HG02678 (cell line): ENCODE results near the gene PTPRN2.
"Not testable (repeated sequence)": the region's sequence is repeated elsewhere in the genome, so short reads cannot be mapped to it uniquely, and the experiment has no call there.

Source experiments
- ATAC-seq: cut with Tn5 transposase; IDR thresholded peaks from one replicate; pipeline ENCODE4 v1.9.1; 2021; ENCODE audit warnings: mild to moderate bottlenecking, moderate library complexity; ENCODE audit not compliant: unreplicated experiment

PTPRN2 gene

DNA sequence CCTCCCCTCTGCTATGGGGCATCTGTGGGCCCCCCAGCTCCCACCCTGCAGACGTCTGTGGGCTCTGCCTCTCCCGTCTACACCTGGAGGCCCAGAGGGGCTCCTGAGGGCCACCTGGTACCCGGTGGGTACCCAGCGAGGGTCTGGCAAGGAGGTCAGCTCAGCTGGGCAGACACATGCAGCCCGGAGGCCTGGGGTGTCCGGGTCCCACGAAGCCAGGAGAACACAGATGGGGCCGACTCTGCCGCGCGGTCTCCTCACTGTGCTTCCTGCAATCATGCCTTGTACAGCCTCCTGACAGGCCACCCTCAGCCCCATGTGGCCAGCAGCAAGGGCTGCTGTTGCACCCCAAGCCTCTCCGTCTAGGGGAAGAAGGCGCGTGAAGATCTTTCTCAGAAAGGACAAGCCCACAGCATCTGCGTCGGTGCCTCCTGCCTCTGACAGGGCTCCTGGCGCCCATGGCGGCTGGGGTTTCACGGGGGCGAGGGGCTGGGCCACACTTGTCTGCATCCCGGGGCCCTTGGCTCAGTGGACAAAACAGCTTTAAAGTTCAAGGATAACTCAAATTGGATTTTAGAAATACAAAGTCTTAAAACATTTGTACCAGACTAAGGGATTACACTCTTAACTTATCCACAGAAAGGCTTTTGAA is 859.5 kb downstream of the PTPRN2 start:
- no peak for ATAC-seq

DNA sequence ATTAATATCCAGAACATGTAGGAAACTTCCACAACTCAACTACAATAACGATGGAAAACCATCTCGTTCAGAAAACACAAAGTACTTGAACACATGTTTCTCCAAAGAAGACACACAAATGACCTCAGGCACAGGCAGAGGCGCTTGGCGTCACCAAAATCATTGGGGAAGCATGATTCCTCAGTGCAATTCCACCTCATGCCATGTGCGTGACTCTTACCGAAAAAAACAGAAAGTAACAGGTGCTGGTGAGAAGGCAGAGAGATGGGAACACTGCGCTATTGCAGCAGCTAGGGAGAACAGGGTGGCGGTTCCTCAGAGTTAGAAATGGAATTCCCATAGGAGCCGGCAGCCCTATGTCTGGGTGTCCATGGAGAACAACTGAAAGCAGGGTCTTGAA is 860.9 kb downstream of the PTPRN2 start:
- no peak for ATAC-seq

DNA sequence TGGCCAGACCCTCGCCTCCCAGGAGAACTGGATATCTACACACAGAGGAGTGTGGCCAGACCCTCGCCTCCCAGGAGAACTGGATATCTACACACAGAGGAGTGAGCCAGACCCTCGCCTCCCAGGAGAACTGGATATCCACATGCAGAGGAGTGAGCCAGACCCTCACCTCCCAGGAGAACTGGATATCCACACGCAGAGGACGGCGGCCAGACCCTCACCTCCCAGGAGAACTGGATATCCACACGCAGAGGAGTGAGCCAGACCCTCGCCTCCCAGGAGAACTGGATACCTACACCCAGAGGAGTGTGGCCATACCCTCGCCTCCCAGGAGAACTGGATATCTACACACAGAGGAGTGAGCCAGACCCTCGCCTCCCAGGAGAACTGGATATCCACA is 862.3 kb downstream of the PTPRN2 start:
- not testable (repeated sequence) for ATAC-seq

DNA sequence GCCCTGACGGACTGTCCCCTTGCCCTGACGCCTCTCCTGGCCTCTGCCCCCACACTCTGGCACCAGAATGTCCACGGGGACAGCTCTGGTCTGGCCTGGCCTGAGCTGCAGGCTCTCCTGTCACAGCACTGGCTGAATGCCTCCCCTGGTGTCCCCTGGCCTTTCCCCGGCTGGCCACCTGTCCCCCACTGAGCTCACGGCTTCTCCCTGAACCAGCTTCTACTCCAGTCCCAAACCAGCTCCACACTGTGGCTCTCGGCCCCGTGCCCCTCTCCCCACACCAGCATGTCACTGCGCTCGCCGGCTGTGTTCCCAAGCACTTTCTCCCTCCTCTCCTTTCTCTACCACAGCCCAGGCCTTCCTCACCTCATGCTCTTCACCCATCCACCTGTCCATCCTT is 864.4 kb downstream of the PTPRN2 start:
- no peak for ATAC-seq

DNA sequence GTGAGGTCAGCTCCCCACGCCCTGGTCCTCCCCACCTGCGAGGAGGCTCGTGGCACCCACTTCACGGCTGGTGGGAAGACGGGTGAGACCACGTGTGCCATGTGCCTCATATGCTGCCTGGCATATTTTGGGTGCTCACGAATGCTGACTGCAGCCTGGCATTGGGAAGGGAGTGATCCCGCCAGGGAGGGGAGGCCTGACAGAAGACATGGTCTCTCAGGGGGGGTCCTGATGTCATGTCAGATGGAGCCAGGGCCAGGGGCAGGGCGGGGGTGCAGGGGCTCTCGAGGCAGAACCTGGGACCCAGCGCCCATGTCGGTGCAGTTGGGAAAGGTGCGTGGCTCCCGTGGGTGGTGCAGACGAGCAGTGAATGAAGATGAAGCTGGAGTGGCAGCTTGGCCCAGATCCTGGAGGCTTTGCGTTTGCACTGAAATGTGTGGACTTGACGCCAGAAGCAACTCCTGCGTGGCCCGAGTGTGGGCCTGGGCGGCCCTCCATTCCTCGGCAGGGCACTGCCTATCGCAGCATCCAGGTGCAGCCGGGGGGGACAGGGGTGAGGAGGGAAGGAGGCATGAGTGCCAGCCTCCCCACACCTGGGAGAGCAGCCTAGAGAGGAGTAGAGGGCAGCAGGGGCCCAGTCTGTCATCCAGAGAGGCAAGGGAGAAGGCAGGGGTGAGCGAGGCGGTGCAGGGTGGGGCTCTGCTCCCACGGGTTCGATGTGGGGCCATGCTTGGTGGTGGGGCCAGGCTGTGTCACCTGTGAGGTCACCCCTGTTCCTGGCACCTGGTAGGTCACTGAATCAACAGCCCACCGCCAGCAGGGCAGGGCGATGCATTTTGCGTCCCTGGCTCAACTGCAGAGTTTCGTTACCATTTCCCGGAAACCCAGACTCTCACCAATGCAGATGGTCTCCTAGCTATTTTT is 865.2 kb downstream of the PTPRN2 start:
- no peak for ATAC-seq

DNA sequence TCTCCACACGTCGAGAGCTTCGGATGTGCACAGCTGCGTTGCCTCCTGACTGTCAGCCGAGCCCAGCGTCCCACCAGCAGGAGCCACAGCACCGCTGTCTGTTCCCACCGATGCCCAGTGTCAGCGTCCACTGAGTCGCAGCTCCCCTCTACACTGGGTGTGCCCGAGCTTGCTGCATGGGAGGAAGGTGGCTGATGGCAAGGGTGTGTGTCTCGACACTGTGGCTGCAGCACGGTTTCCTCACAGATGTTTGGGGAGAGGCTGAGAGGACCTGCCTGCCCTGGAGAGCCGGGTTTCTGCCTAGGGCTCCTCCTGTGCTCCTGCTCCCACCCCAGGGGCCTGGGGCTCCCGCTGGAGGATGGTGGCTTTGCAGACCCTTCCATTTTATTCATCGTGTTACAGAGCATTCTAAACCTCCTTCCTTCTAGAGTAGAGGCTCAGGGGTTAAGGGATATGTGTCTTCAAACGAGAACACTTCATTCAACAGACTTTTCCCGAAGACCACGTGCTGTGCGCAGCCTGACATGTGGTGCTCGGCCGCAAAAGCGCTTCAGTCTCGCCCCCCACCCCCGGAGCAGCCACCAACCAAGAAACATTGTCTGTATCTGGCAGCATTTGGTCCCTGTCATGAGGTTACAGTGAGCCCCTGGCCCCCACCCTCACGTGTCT is 866.0 kb downstream of the PTPRN2 start:
- no peak for ATAC-seq

DNA sequence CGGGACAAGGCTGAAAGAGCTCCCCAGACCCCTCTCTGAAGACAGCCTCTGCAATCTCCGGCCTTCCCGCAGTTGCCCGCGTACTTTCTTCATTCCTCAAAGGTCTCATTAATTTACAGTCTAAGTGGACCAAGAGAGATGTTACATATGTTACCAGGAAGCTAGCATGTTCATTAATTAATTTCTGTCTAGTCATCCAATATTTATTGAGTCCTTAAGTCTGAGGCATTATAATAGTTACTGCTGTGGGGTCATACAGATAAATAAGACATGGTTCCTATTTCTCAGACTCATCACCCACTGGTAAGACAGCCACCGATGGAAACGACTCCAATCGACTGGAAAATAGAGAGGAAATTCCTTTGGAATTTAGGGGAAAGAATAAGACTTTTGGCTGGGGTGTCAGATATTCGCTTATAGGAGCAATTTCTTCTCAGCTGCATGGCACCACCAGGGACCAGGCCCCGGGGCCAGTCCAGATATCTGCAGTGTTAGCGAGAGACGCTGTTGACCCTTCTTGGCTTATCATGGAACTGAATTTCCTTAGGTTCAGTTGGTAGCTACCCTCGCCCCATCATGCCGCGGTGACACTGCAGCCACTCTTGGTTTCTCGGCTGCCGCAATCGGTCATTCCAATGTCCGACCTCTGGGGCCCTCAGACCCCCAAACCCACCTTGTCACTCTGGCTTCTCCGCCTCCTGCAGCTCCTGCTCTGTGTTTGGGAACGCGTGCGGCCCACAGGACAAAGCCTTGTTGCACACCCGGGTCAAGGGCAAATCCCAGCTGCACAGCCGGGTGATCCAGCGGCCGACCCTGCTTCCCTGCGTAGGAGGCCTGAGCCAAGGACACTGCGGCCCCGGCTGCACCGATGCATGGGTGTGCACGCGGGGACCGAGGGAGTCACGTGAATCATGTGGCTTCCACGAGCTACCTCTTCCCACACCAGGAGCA is 867.6 kb downstream of the PTPRN2 start:
- no peak for ATAC-seq

DNA sequence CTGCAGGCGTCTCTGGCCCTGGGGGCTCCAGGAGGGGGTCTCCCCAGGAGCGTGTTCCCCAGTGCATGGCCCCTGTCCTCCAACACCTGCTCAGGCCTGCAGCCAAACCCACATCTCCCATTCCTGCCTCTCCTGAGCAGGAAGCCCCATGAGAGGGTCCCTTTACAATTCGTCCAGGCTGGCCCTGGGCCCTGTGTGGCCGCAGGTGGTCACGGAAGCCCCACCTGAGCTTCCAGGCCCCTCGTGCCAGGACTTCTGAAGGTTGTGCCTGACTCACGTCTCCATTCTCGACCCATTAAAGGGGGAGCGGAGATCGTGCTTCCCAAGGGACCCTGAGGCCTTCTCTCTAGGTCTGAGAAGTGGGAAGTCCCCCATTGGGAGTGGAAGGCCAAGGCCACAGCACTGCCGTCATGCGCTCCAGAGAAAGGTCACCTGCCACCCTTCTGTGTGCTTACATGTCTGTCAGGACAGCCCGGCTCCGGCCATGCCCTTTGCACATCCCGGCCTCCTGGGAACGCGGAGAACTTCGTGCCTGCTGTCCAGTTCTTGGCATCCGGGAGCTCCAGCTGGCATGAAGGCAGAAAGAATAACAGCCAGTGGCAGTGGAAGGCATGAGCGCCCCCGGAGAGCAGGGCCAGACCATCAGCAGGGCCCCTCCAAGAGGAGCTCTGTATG is 868.5 kb downstream of the PTPRN2 start:
- ATAC-seq = no peak

DNA sequence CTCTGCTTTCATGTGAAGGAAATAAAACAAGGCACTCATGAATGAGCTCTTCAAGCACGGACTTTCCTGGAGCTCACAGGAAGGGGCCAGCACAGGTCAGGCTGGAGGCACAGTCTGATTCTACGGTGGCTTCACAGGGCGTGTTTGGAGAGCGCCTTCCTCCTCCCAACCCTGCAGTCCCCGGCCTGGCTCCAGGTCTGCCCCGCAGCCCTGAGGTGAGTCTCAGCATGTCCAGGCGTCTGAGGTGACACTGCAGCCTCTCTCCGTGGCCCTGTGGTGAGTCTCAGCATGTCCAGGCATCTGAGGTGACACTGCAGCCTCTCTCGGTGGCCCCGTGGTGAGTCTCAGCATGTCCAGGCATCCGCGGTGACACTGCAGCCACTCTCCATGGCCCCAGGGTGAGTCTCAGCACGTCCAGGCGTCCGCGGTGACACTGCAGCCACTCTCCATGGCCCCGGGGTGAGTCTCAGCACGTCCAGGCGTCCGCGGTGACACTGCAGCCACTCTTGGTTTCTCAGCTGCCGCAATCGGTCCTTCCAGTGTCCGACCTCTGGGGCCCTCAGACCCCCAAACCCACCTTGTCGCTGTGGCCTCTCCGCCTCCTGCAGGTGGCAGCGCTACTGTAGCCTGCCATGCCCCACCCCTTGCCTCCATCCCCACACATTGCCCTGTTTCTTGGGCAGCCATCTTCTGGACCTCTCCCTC is 869.2 kb downstream of the PTPRN2 start:
- no peak for ATAC-seq

DNA sequence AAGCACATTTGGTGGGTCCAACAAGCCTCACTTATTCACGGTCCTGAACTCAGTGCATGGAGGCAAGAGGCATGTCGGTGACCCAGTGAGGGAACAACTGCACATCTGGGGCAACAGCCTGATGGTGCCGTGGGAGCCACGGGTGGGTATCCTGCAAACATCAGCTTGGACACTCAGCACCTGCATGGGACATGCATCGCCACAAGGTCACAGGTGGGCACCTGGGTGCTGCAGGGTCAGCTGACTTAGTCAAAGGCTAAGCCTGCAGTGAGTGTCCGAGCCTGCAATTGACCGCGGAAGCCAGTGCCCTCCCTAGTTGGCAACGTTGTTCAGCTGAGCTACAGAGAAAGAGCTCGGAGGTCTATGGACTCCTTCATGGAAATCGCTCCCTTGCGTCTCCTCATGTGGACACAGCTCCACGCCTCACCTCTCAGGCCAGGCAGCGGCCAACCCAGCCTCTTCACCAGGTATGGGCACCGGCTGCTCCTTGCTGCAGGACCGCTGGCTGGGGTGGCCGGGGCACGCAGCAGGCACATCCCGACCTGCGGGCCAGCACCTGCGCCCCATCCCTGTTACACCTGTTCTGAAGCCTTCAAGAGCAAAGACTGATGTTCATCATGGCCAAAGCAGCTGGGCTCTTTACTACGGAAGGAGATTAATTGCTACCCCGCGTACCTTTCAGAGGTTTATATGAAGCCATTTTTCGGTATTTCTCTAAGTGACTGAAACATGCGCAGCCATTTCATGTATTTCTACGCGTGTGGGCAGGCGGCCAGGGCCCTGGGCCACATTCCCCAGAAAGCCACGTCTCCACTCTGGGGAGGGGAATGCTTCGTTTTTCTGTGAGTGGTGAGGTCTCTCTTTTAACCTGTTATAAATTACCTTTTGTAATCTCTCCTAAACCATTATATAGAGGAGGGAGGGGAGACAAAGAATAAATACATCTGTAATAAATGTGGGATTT is 870.1 kb downstream of the PTPRN2 start:
- ATAC-seq = no peak

DNA sequence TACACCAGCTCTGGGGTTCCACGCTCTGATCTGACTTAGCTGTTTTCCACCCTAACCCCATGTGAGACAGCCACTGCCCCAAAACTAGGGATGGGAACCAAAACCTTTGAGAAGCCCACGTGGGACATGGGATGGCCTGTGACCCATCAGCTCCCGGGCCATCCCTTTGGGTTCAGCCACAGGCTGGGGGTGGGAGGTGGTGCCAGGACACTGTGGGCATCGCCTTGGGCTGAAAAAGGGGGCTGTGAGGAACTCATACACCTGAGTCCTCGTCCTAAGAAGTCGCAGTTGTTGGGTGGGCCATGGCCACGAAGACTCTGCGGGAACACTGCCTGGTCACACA is 871.7 kb downstream of the PTPRN2 start:
- ATAC-seq = no peak

DNA sequence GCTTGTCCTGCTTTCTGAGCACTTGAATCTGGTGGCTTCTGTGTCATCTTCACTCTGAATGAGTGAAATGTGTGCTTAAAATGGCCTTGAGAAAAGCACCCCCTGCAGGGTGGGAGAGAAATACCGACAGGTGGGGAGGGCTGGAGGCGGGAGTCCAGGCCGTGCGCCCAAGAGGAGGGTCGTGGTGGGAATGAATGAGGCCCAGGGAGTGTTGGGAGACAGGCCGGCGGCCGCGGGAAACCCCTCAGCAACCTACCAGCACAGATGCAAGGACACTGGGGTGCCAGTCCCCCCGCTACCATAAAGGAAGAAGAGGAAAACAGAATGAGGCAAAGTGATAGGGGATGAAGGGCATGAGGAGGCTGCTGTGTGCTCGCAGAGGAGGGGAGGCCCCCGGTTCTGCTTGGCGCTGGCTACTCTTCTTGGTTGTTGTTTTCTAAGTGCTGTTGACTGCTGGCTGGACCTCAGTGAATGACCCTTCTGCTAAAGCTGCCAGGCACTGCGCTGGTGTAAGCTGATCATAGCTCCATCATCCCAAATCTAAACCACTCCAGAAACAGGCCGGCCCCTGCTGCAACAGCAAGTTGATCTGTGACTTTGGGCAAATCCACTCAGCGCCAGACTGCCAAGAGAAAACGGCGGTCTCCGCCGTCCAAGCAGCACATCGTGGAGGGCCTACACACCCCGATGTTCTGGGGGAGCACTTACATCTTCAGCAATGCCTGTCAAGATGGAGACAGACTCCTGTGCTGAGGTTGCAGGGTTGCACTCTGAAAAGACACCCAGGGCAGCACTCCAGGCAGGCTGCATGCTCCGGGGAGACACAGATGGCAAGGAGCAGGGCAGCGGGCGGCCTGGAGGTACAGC is 872.3 kb downstream of the PTPRN2 start:
- ATAC-seq = no peak

DNA sequence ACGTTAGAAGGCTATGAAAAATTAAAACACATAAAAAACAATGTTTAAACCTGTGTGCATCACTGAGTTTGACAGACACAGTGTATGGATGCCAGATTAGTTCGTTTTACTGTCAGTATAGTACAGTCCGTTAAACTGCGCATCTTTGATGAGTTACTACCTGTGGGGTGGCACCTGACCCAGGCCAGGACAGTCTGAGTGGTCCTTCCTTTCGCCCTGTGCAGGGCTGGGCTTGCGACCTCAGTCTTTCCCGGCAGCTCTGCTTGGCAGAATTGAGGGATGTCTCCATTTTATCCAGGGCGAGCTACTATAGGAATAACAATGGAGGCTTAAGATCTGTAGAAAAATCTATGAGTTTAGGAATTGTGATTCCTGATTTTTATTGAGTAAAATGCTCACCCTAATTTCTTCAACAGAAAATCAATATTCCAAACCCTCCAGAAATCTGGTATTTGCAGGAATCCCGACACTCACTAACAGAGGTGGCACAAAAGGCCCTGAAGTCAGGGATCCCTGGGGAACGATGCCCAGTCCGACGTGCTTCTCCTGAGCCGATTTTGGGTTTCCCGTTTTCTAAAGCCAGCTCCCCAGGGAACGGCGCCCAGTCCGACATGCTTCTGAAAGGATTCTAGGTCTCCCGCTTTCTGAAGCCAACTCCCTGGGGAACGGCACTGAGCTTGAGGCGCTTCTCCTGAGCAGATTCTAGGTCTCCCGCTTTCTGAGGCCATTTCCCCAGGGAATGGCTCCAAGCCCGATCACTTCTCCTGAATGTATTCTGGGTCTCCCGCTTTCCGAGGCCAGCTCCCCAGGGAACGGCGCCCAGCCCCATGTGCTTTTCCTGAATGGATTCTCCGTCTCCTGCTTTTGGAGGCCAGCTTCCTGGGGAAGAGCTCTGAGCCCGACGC is 873.2 kb downstream of the PTPRN2 start:
- no peak for ATAC-seq

DNA sequence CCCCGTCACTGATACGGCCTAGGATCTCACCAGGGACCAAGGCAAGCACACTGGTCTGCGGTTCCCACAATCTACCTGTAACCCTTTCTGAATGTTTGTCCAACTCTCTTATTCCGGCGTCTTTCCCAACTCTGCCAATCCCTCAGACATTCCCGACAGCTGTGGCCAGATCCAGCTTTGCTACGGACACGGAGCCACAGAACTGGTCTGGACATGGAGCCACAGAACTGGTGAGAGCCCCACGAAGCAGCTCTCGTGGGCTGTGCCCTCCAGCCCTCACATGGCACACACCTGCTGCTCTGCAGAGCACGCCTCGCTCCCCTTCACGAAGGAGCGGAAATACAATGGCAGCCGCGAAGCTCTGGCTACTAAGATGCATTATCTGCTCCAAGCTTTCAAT is 874.0 kb downstream of the PTPRN2 start:
- ATAC-seq = no peak

DNA sequence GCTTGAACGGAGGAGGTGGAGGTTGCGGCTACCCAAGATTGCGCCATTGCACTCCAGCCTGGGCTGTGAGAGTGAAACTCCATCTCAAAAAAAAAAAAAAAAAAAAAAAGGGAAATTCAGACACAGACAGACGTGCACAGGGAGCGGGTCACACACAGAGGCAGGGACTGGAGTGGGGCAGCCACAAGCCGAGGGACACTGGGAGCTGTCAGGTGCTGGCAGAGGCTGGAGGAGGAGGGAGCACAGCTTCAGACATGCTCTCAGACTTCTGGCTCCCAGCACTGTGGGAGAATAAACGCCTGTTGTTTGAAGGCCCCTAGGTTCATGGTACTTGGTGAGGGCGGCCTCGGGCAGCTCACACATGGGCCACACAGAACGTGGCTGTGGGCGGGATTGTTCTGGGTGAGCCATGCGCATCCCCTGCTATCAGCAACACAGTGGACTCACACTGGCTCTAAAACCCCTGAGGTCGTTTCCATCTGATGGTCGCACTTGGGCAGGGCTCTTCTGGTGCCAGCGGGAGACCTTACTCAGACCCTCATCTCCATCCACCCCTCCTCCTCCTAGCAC is 874.9 kb downstream of the PTPRN2 start:
- no peak for ATAC-seq

DNA sequence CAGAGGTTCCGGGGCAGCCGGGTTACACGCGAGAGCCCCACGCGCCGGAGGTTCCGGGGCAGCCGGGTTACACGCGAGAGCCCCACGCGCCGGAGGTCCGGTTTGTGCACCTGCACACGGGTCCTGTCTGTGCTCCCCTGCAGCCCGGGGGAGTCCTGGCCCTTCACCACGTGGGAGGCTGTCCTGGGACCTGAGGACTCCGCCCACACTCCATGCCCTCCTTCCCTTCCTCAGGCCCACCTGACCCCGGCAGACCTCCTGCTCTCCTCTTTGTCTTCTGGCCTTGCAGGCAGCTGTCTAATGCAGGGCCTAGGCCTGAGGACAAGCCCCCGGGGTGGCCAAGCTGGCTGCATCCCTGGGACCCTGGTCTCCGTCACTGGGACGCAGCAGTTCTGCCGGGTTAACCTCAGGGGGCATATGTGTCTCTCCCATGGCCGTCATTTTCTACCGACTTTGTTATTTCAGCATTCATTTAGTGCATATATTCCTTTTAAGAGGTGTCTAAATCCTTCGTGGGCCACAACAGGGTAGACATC is 876.2 kb downstream of the PTPRN2 start:
- ATAC-seq = no peak
